Retinal pigment epithelial cell (primary cell): ENCODE data around the gene CGB1.

Source experiments
- DNase-seq: peaks from one replicate; pipeline ENCODE4 v3.0.0-alpha.2; 2010; ENCODE audit warnings: low read depth
- H3K4me3 ChIP-seq: 2 replicates; pipeline ENCODE4 v1.5.1; 2011; ENCODE audit warnings: mild to moderate bottlenecking, low read length, control low read depth, moderate library complexity
- CTCF ChIP-seq: conservative IDR thresholded peaks from 2 replicates; pipeline ENCODE4 v1.5.1; 2011; ENCODE audit warnings: low read depth, low read length, control low read depth, inconsistent platforms

The CGB1 gene

GRCh38 chr19:48999481-49000325 lies 37.0 kb downstream of the CGB1 start:
- H3K4me3 ChIP-seq, result no peak overlapping the region
- TF ChIP-seq CTCF, result peak; percentile 86
- no peak for DNase-seq

GRCh38 chr19:48997972-48998371 lies 38.7 kb downstream of the CGB1 start:
- no peak for DNase-seq
- no peak overlapping the region for H3K4me3 ChIP-seq
- peak; percentile 71 for TF ChIP-seq CTCF

DNA sequence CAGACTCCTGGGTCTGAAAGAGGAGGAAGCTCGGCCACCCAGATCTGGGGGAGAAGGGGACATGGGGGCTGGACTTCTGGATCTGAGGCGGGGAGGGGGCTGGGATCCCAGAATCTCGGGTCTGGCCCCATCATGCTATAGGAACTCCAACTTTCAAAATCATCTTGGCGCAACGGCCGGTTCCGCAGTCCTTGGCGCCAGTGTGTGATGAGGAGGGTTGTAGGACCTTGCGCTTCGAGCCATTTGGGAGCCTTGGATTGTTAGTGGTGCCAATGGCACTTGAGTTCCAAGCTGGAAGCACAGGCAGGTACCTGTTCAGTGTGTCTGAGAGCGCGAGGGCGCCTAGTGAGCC lies 42.7 kb downstream of the CGB1 start:
- DNase-seq, result no peak
- H3K4me3 ChIP-seq, result peak overlapping the region; percentile 93
- TF ChIP-seq CTCF, result no peak

GRCh38 chr19:48993175-48994034 lies 43.3 kb downstream of the CGB1 start, which contains the start of the genes GYS1 and RUVBL2:
GYS1 (minus strand) TSS chr19:48993309; CDS start chr19:48993112, 197 bp downstream.
RUVBL2 (plus strand) TSS chr19:48993887; CDS start chr19:48993912, 25 bp downstream.
- TF ChIP-seq CTCF, result peak; percentile 84
- DNase-seq, result peak; percentile 97
- peak within 1 kb of the TSS; percentile 93 for H3K4me3 ChIP-seq

DNA sequence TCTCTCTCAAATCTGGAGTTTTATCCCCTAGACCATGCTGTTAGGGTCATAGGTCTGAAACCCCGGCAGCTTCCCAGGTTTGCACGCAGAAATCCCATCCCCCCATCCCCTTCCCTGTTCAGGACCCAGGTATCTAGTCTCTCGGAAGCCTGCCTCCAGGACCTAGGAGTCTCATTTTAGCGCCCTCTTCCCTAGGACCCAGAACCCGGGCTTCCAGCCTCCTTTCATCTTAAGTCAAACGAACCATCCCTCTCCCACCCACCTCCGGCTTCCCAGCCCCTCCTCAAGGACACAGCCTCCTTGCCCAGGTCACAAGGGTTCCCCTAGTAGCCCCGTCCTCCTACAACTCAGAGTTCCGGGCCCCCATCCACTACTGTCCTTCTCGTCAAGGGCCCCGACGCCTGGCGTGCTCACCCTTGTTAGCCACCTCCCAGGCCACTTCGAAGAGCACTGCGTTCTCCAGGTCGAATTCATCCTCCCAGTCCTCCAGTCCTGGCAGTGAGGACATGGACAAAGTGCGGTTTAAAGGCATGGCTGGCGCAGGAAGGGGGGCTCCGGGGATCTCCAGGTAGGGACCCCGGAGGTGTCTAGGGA lies 44.0 kb downstream of the CGB1 start:
- DNase-seq, result no peak
- peak overlapping the region; percentile 66 for H3K4me3 ChIP-seq
- TF ChIP-seq CTCF, result no peak

DNA sequence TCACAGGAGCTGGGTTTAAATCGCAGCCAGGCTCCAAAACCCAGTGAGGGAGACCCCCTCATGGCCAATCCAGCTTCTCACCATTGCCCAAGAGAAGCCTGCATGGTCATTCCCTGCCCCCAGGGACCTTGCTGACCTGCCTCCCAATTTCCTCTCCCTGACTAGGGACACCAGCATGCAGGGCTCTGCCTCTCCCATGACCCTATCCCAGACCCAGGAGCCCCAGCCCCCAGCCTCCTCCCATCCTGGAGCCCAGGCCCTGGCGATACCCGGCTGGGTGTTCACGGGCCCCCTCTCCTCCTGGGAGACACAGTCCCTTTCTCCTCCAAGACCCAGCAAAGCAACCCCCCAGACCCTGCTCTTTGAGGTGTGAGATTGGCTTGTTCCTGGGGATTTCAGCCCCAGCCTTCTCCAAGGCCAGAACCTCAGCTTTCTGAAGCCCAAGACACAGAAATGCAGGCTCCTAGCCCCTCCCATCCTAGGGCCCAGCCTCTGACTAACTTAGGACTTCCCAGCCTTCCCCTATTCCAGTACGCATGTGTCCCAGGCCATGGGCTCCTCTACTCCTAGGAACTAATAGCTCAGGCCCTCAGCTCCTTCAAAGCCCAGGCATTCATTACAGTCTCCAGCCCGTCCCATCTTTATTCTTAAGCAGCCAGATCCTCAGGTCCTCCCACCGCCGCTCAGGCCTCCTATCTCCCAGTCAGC lies 44.7 kb downstream of the CGB1 start:
- peak overlapping the region; percentile 66 for H3K4me3 ChIP-seq
- TF ChIP-seq CTCF, result no peak
- peak; percentile 41 for DNase-seq
